Activated T-cell treated with anti-CD3 and anti-CD28 coated beads for 1 hour (primary cell): ENCODE data around the gene ZNF346.

Source experiments
- DNase-seq: peaks from one replicate; pipeline ENCODE4 v3.0.0-alpha.2; 2020; ENCODE audit warnings: low read depth

ZNF346 gene

GRCh38 chr5:177123789-177124485 is 101.4 kb downstream of the ZNF346 start:
- no peak for DNase-seq

- DNase-seq, result no peak
Measured at GRCh38 chr5:177124486-177124991, 102.0 kb downstream of the ZNF346 start.

- no peak for DNase-seq
Measured at GRCh38 chr5:177126771-177127170, 104.3 kb downstream of the ZNF346 start.

- no peak for DNase-seq
Measured at GRCh38 chr5:177128551-177128981, 106.1 kb downstream of the ZNF346 start.

- no peak for DNase-seq
Measured at GRCh38 chr5:177130211-177131018, 107.9 kb downstream of the ZNF346 start.
